GM23248 (cell line): Measurements from ENCODE around the gene RBM45.

Experiments used
- EZH2 ChIP-seq: fragments of 200-600 bp; sonication (generic); IDR thresholded peaks from 2 replicates; pipeline ENCODE4 v1.6.1; 2018; ENCODE audit warnings: antibody characterized with exemption, mild to moderate bottlenecking; ENCODE audit not compliant: insufficient read depth, poor library complexity, severe bottlenecking
- EZH2phosphoT487 ChIP-seq: fragments of 200-600 bp; sonication (generic); IDR thresholded peaks from 2 replicates; pipeline ENCODE4 v1.6.1; 2018; ENCODE audit warnings: antibody characterized with exemption, moderate library complexity, mild to moderate bottlenecking, low read depth; ENCODE audit not compliant: insufficient read depth

GRCh38 chr2:178155524-178155923 lies 43.3 kb downstream of the RBM45 start:
- TF ChIP-seq EZH2phosphoT487: no peak
- no peak for TF ChIP-seq EZH2
